ENCODE results near the gene TMEM59.

DNA sequence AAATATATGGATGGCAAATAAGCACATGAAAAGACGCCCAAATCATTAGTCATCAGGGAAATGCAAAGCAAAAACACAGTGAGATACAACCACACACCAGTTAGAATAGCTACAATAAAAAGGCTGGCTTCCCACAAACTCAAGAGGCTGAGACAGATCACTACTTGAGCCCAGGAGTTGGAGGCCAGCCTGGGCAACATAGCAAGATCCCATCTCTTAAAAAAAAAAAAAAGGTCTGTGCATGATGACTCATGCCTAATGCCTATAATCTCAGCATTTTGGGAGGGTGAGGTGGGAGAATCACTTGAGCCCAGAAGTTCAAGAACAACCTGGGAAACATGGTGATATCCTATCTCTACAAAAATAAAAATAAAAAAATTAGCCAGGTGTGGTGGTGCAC, 54.8 kb downstream of the TMEM59 start:
- TF ChIP-seq, protein P1, sequence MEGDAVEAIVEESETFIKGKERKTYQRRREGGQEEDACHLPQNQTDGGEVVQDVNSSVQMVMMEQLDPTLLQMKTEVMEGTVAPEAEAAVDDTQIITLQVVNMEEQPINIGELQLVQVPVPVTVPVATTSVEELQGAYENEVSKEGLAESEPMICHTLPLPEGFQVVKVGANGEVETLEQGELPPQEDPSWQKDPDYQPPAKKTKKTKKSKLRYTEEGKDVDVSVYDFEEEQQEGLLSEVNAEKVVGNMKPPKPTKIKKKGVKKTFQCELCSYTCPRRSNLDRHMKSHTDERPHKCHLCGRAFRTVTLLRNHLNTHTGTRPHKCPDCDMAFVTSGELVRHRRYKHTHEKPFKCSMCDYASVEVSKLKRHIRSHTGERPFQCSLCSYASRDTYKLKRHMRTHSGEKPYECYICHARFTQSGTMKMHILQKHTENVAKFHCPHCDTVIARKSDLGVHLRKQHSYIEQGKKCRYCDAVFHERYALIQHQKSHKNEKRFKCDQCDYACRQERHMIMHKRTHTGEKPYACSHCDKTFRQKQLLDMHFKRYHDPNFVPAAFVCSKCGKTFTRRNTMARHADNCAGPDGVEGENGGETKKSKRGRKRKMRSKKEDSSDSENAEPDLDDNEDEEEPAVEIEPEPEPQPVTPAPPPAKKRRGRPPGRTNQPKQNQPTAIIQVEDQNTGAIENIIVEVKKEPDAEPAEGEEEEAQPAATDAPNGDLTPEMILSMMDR (optimal IDR thresholded peaks at IDR 0.05 in 1 of 3, IDR thresholded peaks at IDR 0.05 in 1 of 3, conservative IDR thresholded peaks at IDR 0.05 in 1 of 3; ENCODE audit: extremely low read depth in 1 of 3, insufficient read depth in 2 of 3, low read length in 3 of 3): no peak
- TF ChIP-seq EZH2 (IDR thresholded peaks at IDR 0.05; ENCODE audit: low read length): no peak

All from keratinocyte (primary cell).